GM12892 (cell line): ENCODE data around the gene HDAC4.

ENCODE experiments used
- POLR2A ChIP-seq: IDR thresholded peaks from 2 replicates; pipeline ENCODE4 v1.6.1; 2011; ENCODE audit warnings: low read depth, low read length, control low read depth
- POLR2AphosphoS5 ChIP-seq: IDR thresholded peaks from 2 replicates; pipeline ENCODE4 v1.6.1; 2011; ENCODE audit warnings: low read depth, low read length, control low read depth
- TAF1 ChIP-seq: IDR thresholded peaks from 2 replicates; pipeline ENCODE4 v1.6.1; 2011; ENCODE audit warnings: low read depth, mild to moderate bottlenecking, control low read depth, low read length, borderline replicate concordance

- TF ChIP-seq TAF1 (no peak), POLR2A (no peak), POLR2AphosphoS5 (no peak)
Observed at GRCh38 chr2:239064253-239064652, 336.6 kb downstream of the HDAC4 start.
